HepG2 (cell line): ENCODE measurements around the gene HEPACAM. TPM values are rescaled to one million over a fixed set of nuclear protein-coding genes. Genes with fewer than 3 reads are reported as not detected.
A peak's percentile ranks its signal among the peaks of the same experiment; 100 is the strongest.

Source experiments
- ATAC-seq: fragments of 200-7000 bp; cut with Tn5 transposase; 3 replicates; pipeline ENCODE4 v1.9.1; 2020; ENCODE audit warnings: mild to moderate bottlenecking, moderate library complexity
- BruUV-seq: library from RNA; stranded (reverse); fragments of 400-500 nt; replicated peaks from 2 replicates; lab custom pipeline; 2021; lab: Mats Ljungman, UMichigan
- CTCF ChIA-PET: fragments of 300-600 bp; formaldehyde crosslinking; extraction: SDS; loops from one replicate; lab custom pipeline; 2021; ENCODE audit warnings: low total read pairs, inconsistent platforms, low intra/inter-chr PET ratio; lab: Yijun Ruan, JAX
- POLR2A ChIA-PET: fragments of 350-600 bp; sonication (Branson Sonifier 250); formaldehyde crosslinking; loops from one replicate; lab custom pipeline; 2020; ENCODE audit warnings: antibody characterized with exemption, inconsistent platforms; lab: Yijun Ruan, JAX
- DNase-seq: peaks from one replicate; pipeline ENCODE4 v3.0.0-alpha.2; 2015; ENCODE audit warnings: low spot score
- FAIRE-seq: peaks from 3 replicates; lab custom pipeline; 2011; peaks lifted over from hg19 to GRCh38; lab: Jason Lieb, UNC
- H2AFZ ChIP-seq: one replicate; pipeline ENCODE4 v1.6.1; 2011; ENCODE audit warnings: low read length, inconsistent platforms
- H3K27ac ChIP-seq: fragments of 300-600 bp; 3 replicates; pipeline ENCODE4 v1.8.0; 2011; ENCODE audit warnings: mixed run types, mild to moderate bottlenecking, mixed read lengths, low read length, inconsistent platforms; ENCODE audit not compliant: insufficient read depth; ENCODE audit errors: extremely low read length
- H3K27me3 ChIP-seq, 2 experiments: fragments of 200-600 bp in 1 of 2; 2 replicates in 1 of 2; 3 replicates in 1 of 2; pipeline versions ENCODE4 v1.6.0 to v1.8.0; 2011; ENCODE audit warnings: low read length in 2 of 2, mild to moderate bottlenecking in 2 of 2, moderate library complexity in 2 of 2, inconsistent platforms in 1 of 2; ENCODE audit not compliant: insufficient read depth in 2 of 2, control insufficient read depth in 1 of 2
- H3K36me3 ChIP-seq, 2 experiments: fragments of 200-600 bp in 1 of 2; replicated peaks in 1 of 2; 2 replicates in 1 of 2; 3 replicates in 1 of 2; pipeline versions ENCODE4 v1.5.1 to v1.8.0; 2011; ENCODE audit warnings: low read length in 2 of 2, inconsistent platforms in 1 of 2; ENCODE audit not compliant: insufficient read depth in 2 of 2, control insufficient read depth in 1 of 2
- H3K4me1 ChIP-seq: 2 replicates; pipeline ENCODE4 v1.5.1; 2012; ENCODE audit warnings: low read length, inconsistent platforms; ENCODE audit not compliant: insufficient read depth
- H3K4me2 ChIP-seq: 2 replicates; pipeline ENCODE4 v1.6.0; 2011; ENCODE audit warnings: low read depth, low read length, inconsistent platforms
- H3K4me3 ChIP-seq, 3 experiments: fragments of 200-600 bp in 1 of 3; sonication (generic), shearing (Covaris generic) in 1 of 3; replicated peaks in 1 of 3; 2 replicates each; pipeline ENCODE4 v1.5.1; 2011 to 2016; ENCODE audit warnings: low read length in 3 of 3, inconsistent platforms in 2 of 3, low read depth in 2 of 3, mild to moderate bottlenecking in 2 of 3, control low read depth in 1 of 3, mixed read lengths in 1 of 3; ENCODE audit not compliant: insufficient read depth in 1 of 3
- H3K79me2 ChIP-seq: one replicate; pipeline ENCODE4 v1.6.1; 2011; ENCODE audit warnings: low read length, inconsistent platforms; ENCODE audit not compliant: insufficient read depth
- H3K9ac ChIP-seq: 2 replicates; pipeline ENCODE4 v1.6.0; 2011; ENCODE audit warnings: mild to moderate bottlenecking, low read depth, low read length, inconsistent platforms; ENCODE audit not compliant: insufficient read depth
- H3K9me3 ChIP-seq: 2 replicates; pipeline ENCODE4 v1.5.1; 2012; ENCODE audit warnings: mild to moderate bottlenecking, low read length
- H4K20me1 ChIP-seq: 2 replicates; pipeline ENCODE4 v1.6.0; 2011; ENCODE audit warnings: inconsistent platforms, mild to moderate bottlenecking, low read length, moderate library complexity; ENCODE audit not compliant: insufficient read depth
- CBX1 ChIP-seq: IDR thresholded peaks from one replicate; pipeline ENCODE4 v1.6.1; 2016; ENCODE audit warnings: antibody characterized with exemption, low read depth
- HNF4A ChIP-seq: sonication (generic); formaldehyde crosslinking; IDR thresholded peaks from 2 replicates; pipeline ENCODE4 v1.4.0; 2020; ENCODE audit warnings: missing genetic modification reagents
- MAFF ChIP-seq: IDR thresholded peaks from 2 replicates; pipeline ENCODE4 v1.6.1; 2011; ENCODE audit warnings: low read depth, low read length, improper control_type of control experiment
- MAFK ChIP-seq, 2 experiments: IDR thresholded peaks in 1 of 2; conservative IDR thresholded peaks in 1 of 2; 2 replicates each; pipeline ENCODE4 v1.6.1; 2011; ENCODE audit warnings: improper control_type of control experiment in 2 of 2, low read length in 2 of 2
- NCOR1 ChIP-seq: fragments of 200-600 bp; sonication (generic); IDR thresholded peaks from 2 replicates; pipeline ENCODE4 v1.7.0; 2017; ENCODE audit warnings: antibody characterized with exemption, low read length, borderline replicate concordance
- THAP8 ChIP-seq: sonication (generic); formaldehyde crosslinking; IDR thresholded peaks from 2 replicates; pipeline ENCODE4 v1.5.1; 2020; ENCODE audit warnings: missing genetic modification reagents, mild to moderate bottlenecking, borderline replicate concordance
- ZNF704 ChIP-seq: sonication (generic); formaldehyde crosslinking; IDR thresholded peaks from 2 replicates; pipeline ENCODE4 v1.8.1; 2023; ENCODE audit warnings: mild to moderate bottlenecking, inconsistent platforms, moderate library complexity, missing genetic modification reagents, borderline replicate concordance
- WGBS: methylation state at CpG from one replicate; pipeline ENCODE4 v1.1.6; 2017; ENCODE audit warnings: low lambda C conversion rate; 5-methylcytosine and 5-hydroxymethylcytosine counted together
- in situ Hi-C: cut with HindIII; loops from 2 replicates; pipeline ENCODE4 v1.10.0; 2017; ENCODE audit warnings: low pct_unique_long_range_greater_than_20kb; ENCODE audit not compliant: extremely low pct_ligation_motif_present
- intact Hi-C: fragments of 100-400 bp; cut with micrococcal nuclease; formaldehyde crosslinking; loops from one replicate; pipeline ENCODE4 v1.10.0; 2022; ENCODE audit not compliant: unreplicated experiment
- polyA plus RNA-seq, 8 experiments: library from polyadenylated mRNA; depleted of rRNA in 3 of 8; stranded (reverse) in 7 of 8; unstranded in 1 of 8; fragments of >200 nt; fragmentation: Illumina TruSeq in 4 of 8; extraction: Trizol in 4 of 8; gene quantifications; 2 replicates each; pipeline versions ENCODE4 v1.2.1 to v1.2.3, GENCODE V29; 2011 to 2016; ENCODE audit warnings: low read depth in 4 of 8, missing spikeins in 1 of 8, mixed read lengths in 1 of 8; ENCODE audit not compliant: insufficient read depth in 1 of 8
- total RNA-seq, 5 experiments: library from RNA; depleted of rRNA; stranded (reverse); fragments of >200 nt; fragmentation: Illumina TruSeq; extraction: Trizol; gene quantifications; 2 replicates each; pipeline ENCODE4 v1.2.3, GENCODE V29; 2016; ENCODE audit warnings: low read depth in 1 of 5

HEPACAM gene
- total and polyA plus RNA-seq, 2 of the 13 experiments (the other 11 are each of a cell fraction or from before 2014, with no cell fraction given): 66.9 to 121 TPM

GRCh38 chr11:124928942-124929665 is 6.7 kb downstream of the HEPACAM start:
- Histone ChIP-seq H2AFZ (no peak overlapping the region), H3K4me1 (peaks cover 62% of the 10 kb centered on the region), H3K9me3 (no peaks in the 10 kb centered on the region), H3K4me3 (no peak overlapping the region), H4K20me1 (no peaks in the 10 kb centered on the region; the same call in none of the 2 replicates), H3K79me2 (peaks cover 80% of the 10 kb centered on the region), H3K36me3 (peaks cover 2 to 27% of the 10 kb centered on the region in 2 experiments), H3K9ac (no peak overlapping the region), H3K27ac (peak overlapping the region; percentile 2), H3K4me2 (peak overlapping the region; percentile 18; the same call in 1 of the 2 replicates), H3K27me3 (no peaks in the 10 kb centered on the region)
- CTCF ChIA-PET: no interaction called here
- TF ChIP-seq MAFK (conservative IDR thresholded peaks at IDR 0.05 in 1 of 2, IDR thresholded peaks at IDR 0.05 in 1 of 2; ENCODE audit: low read length in 2 of 2) (peak; percentile 19 to 44; a peak in 2 of 4 replicates), CBX1 (no peak), HNF4A (CRISPR knock-in tag) (peak; percentile 32; the same call in 1 of the 2 replicates), MAFF (0 out of 2 replicates have a peak, but pooled peaks have one; percentile 23), NCOR1 (no peak), ZNF704 (CRISPR knock-in tag) (no peak), THAP8 (CRISPR knock-in tag) (no peak)
- in situ Hi-C loops (no loop called here), intact Hi-C loops (no loop called here)
- FAIRE-seq (no peak), DNase-seq (no peak), ATAC-seq (no peak; the same call in 2 of the 3 replicates)
- 32% methylated on average over 4 of the region's 4 CpGs for WGBS
- POLR2A ChIA-PET: no interaction called here
- BruUV-seq: no TSS peak
